Measurements from ENCODE around the gene CCL1.

DNA sequence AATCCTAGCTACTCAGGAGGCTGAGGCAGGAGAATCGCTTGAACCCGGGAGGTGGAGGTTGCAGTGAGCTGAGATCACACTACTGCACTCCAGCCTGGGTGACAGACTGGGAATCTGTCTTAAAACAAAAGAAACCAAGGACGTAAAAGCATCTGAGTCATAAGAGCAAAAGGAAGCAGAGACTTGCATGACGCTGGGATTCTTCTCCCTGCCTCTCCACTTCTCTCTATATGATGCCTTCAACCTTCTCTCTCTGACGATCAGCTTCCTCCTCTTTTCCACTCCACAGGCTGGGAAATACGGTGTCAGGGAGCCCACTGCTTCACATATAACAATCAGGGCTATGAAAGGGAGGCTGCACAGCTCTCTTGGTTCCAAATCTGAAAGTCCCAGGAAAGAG is 43.2 kb upstream of the CCL1 start:
- TF ChIP-seq, protein P1, sequence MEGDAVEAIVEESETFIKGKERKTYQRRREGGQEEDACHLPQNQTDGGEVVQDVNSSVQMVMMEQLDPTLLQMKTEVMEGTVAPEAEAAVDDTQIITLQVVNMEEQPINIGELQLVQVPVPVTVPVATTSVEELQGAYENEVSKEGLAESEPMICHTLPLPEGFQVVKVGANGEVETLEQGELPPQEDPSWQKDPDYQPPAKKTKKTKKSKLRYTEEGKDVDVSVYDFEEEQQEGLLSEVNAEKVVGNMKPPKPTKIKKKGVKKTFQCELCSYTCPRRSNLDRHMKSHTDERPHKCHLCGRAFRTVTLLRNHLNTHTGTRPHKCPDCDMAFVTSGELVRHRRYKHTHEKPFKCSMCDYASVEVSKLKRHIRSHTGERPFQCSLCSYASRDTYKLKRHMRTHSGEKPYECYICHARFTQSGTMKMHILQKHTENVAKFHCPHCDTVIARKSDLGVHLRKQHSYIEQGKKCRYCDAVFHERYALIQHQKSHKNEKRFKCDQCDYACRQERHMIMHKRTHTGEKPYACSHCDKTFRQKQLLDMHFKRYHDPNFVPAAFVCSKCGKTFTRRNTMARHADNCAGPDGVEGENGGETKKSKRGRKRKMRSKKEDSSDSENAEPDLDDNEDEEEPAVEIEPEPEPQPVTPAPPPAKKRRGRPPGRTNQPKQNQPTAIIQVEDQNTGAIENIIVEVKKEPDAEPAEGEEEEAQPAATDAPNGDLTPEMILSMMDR (IDR thresholded peaks at IDR 0.05) = no peak
- TF ChIP-seq ZFX (IDR thresholded peaks at IDR 0.05; ENCODE audit: borderline replicate concordance) = no peak

Measured in 22Rv1 (cell line).